ENCODE measurements around the gene TMC3. TPM values are rescaled to one million over a fixed set of nuclear protein-coding genes. Genes with fewer than 3 reads are reported as not detected.
"Not testable (repeated sequence)": the region's sequence is repeated elsewhere in the genome, so short reads cannot be mapped to it uniquely, and the experiment has no call there.

Gene TMC3
- total RNA-seq (2014; rRNA removed; shearing (Covaris generic)) = not detected in 2 replicates

DNA sequence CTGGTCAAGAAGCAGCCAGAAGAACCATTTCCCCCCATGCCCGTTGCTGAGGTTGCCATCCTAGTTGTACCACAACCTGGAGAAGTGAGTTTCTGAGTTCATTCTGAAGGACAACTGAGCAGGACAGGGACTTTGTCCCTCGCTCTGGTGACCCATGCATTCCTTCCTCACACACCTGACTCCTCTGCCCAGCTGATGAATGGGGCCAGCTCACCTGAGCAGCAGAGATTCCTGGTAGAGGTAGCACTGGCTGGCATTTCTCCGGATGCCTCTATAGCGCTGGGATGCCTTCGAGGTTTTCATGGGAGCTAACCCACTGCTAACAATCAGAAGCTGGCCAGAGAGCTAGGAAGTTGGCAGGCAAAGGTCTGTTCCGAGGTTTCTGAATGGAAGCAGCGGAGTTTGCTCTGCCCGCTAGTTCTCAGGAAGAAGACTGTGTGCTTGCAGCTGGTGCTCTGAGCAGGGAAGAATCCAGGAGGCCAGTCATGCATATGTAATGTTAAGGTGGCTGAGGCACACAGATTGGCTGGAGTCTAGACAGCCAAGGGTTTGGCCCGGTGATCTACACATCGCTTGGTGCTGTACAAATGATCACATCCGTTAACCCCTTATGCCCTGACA is at the start of gene TMC3:
Gene TMC3 (minus strand): TSS at position 439 of the 621 bp plus-strand sequence. CDS start 136 bp downstream, at position 303.
- DNase-seq (ENCODE audit: low read depth) = peak; percentile 33

GRCh38 chr15:81421461-81421860 is 47.4 kb upstream of the TMC3 start:
- no peak for DNase-seq (ENCODE audit: low read depth)

DNA sequence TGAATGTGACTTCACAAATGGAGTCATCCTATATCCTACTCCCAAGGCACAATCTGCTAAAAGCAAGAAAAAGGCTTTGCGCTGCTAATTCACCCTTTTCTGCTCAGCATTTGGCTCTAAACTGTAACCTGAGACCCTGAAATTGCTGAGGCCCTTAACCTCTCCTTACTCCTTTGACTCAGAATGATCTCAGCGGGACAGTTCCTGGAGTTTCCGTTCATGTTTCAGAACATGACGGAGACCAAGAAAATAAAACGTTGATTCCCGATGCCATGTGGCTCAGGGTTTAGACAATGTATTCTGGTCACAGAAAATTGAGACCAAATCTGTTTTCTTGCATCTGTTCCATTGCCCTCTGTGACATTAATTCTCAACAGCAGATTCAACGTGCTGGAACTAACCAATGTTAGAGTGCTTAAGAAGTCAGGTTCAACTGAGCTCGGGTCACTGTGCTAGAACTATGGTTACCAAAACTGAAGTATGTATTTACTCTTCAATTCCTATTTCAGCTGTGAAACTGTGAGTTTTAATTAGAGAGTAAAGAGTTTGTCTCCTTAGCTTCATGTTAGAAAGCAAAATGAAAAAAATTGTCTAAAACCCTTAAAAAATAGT is 45.4 kb upstream of the TMC3 start:
- peak; percentile 29 for DNase-seq (ENCODE audit: low read depth)

GRCh38 chr15:81418891-81419290 is 44.9 kb upstream of the TMC3 start:
- DNase-seq (ENCODE audit: low read depth) = no peak

- no peak for DNase-seq (ENCODE audit: low read depth)
These were observed 44.4 kb upstream of the TMC3 start for GRCh38 chr15:81418444-81418843.

GRCh38 chr15:81414274-81414968 is 40.4 kb upstream of the TMC3 start:
- not testable (repeated sequence) for DNase-seq (ENCODE audit: low read depth)

DNA sequence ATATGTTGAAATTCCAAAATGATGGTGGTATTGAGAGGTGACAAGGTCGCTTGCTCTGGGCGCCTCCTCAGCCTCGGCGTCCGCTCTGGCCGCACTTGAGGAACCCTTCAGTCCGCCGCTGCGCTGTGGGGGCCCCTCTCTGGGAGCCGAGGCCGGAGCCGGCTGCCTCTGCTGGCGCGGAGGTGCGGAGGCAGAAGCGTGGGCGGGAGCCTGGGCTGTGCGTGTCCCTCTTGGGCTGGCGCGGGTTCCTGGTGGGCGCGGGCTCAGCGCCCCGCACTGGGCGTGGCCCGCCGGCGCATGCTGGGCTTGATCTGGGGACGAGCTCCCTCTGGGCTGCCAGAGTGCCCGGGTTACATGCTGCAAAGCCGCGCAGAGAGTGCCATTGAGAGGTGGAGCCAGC is 39.8 kb upstream of the TMC3 start:
- DNase-seq (ENCODE audit: low read depth) = no peak

DNA sequence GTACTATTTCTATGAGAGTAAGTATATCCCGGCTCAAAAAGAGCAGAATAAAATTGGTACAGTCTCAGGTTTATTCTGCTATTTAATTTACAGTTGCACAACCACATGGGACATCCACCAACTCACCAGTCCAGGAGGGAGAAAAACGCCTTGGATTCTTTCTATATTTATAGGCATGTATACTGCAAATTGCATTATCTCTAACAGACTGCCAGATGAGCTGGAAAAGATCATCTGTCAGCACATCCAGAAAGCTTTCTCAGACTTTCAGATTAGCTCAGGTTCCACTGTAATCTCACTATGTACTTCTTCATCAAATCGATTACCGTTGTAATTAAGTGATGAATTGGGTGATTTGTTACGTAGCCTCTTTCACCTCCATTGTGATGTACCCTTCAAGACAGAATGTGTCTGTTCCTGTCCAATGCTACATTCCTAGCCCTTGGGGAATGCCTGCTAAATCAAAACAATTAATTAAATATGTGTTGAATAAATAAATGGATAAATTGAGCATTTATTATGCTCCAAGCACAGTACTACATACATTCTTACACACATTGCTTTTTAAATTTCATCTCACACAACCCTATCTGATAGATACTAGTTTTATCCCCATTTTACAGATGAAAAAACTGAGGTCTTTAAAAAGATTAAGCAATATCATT is 38.1 kb upstream of the TMC3 start:
- no peak for DNase-seq (ENCODE audit: low read depth)

GRCh38 chr15:81411051-81411450 is 37.0 kb upstream of the TMC3 start:
- DNase-seq (ENCODE audit: low read depth) = no peak

DNA sequence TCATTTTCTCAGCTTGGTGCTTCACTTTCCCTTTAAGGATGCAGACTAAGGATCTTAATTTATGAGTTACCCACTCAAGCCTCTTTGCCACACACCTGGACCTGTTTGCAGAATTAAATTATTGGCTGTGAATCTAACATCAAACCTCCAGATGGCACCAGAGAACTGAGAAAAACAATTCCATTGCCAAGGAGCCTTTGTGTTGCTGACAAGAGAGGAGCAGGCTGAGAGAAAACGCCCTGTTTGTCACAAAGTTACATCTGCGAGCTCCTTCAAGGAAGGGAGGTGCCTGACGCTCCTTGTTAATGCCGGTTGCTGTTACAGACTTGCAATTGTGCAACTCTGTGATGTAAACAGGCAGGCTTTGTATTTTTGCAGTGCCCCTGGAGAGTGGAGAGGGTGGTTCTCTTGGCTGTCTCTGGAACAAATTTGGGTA is 36.3 kb upstream of the TMC3 start:
- DNase-seq (ENCODE audit: low read depth) = peak; percentile 66

GRCh38 chr15:81407718-81408117 is 33.7 kb upstream of the TMC3 start:
- no peak for DNase-seq (ENCODE audit: low read depth)

DNA sequence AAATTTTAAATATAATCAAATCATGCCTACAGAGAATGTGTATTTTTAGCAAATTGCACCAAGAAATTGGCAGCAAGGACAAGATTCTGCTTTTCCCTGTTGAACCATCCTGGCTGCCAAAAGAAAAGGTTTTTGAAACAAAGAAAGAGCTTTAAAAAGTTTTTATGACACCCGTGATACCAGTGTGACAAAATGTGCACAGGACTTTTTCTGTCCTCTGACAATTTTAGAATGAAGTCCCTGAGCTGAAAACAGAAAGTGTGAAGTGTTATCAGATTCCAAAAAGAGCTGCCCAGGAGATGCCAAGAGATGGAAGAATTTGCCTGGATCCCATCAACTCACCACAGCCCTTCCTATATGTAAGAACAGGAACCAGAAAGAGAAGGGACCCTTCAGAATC is 33.2 kb upstream of the TMC3 start:
- no peak for DNase-seq (ENCODE audit: low read depth)

GRCh38 chr15:81400640-81401236 is 26.7 kb upstream of the TMC3 start:
- DNase-seq (ENCODE audit: low read depth) = peak; percentile 56

- no peak for DNase-seq (ENCODE audit: low read depth)
These were observed 25.0 kb upstream of the TMC3 start for GRCh38 chr15:81398910-81399551.

DNA sequence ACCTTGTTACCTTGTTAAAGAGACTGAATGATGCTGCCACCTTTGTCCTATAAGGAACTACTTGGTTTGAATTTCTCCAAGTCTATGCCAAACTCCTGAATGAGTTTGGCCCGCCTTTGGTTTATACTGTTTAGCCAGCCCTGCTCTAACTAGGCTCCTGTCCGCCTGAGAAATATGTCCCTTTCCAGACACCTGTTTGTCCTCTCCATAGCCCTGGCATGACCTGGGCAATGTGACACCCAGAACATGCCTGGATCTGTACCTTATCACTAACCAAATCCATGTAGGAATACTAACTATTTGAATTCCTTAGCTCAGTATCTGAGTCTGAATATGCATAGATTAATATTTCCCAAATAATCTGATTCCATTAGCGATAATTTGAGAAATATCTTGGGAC is 24.4 kb upstream of the TMC3 start:
- DNase-seq (ENCODE audit: low read depth) = no peak

GRCh38 chr15:81394603-81395002 is 20.6 kb upstream of the TMC3 start:
- no peak for DNase-seq (ENCODE audit: low read depth)

DNA sequence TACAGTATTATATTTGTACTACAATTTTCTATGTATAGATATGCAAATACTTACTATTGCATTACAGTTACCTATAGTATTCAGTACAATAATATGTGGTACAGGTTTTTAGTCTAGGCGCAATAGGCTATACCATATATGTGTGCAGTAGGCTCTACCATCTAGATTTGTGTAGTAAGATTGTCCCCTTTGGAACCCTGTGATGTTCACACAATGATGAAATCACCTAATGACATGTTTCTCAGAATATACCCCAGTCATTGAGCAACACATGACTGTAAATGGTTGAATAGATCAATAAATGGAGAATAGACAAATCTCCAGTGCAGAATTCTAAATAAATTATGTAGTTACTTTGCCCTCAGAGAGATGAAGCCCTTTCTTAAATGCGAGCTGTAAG is 17.6 kb upstream of the TMC3 start:
- DNase-seq (ENCODE audit: low read depth) = no peak

GRCh38 chr15:81388436-81388770 is 14.4 kb upstream of the TMC3 start:
- DNase-seq (ENCODE audit: low read depth) = no peak

DNA sequence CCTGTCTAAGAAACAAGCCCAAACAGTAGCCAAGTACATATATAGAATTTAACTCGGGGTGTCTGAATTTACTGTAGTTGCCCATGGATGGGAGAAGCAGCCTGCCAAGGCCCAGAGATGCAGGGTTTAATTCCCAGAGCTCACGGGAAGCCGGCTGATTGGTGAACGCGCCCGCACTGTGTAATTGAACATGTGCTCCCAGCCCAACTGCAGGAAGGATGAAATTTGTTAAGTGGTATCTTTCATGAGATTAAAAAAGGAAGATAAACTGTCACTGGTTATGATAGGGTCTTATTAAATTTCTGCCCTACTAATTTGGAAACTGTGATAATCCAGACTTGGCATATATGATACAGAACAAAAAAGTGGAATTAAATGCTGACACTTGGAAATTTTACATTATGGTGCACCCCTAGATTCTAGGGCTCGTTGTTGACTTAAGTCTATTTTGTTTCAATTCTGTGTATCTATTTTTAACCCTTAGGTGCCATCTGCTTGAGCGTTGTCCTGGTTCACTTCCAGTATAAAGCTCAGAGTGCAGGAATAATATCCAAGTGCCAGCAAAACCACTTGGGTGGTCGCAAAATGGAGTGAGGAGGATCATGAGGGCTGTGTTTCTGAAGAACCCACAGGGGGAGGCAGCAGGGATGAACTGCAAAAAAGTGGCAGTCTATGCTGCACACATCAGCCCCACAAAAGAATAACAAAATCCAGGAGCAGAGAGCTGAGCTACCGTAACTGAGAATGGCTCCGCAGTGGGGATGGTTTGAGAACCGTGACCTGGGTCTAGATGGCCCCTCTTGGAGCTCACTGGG is 13.8 kb upstream of the TMC3 start:
- DNase-seq (ENCODE audit: low read depth) = no peak

GRCh38 chr15:81386947-81387346 is 12.9 kb upstream of the TMC3 start:
- no peak for DNase-seq (ENCODE audit: low read depth)

DNA sequence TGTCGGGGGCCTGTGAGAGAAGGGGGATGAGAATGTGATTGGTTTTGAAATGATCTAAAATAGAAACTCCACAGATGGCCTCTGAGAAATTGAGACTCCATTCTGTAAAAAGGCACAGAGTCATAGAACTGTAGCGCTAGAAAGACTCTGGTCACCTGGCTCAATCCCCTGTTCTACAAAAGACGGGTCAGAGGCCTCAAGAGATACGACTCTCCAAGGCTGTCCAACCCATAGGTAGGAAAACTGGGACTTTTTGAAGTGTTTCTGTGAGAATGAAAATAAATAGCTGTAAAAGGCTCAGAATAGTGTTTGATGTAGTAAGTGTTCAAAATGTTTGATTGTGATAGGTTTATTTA is 11.7 kb upstream of the TMC3 start:
- DNase-seq (ENCODE audit: low read depth) = no peak
